ENCODE data around the gene MROH2A. TPM values are rescaled to one million over a fixed set of nuclear protein-coding genes. Genes with fewer than 3 reads are reported as not detected.

The MROH2A gene
- total RNA-seq, 4 donors from 2014 or later = not detected

- no peak for TF ChIP-seq CTCF (IDR thresholded peaks at IDR 0.05; ENCODE audit: low read depth)
Measured at GRCh38 chr2:233773854-233774253, 4.3 kb upstream of the MROH2A start.

GRCh38 chr2:233775414-233775813 lies 2.7 kb upstream of the MROH2A start:
- TF ChIP-seq CTCF (IDR thresholded peaks at IDR 0.05; ENCODE audit: low read depth) = no peak

GRCh38 chr2:233779722-233780121 lies 1.6 kb downstream of the MROH2A start:
- no peak for TF ChIP-seq CTCF (IDR thresholded peaks at IDR 0.05; ENCODE audit: low read depth)

- TF ChIP-seq CTCF (IDR thresholded peaks at IDR 0.05; ENCODE audit: low read depth) = no peak
Measured at GRCh38 chr2:233780771-233781170, 2.6 kb downstream of the MROH2A start.

- TF ChIP-seq CTCF (IDR thresholded peaks at IDR 0.05; ENCODE audit: low read depth) = no peak
Measured at GRCh38 chr2:233789554-233789953, 11.4 kb downstream of the MROH2A start.

- TF ChIP-seq CTCF (IDR thresholded peaks at IDR 0.05; ENCODE audit: low read depth) = no peak
Measured at GRCh38 chr2:233791151-233791882, 13.2 kb downstream of the MROH2A start.

- TF ChIP-seq CTCF (IDR thresholded peaks at IDR 0.05; ENCODE audit: low read depth) = no peak
Measured at GRCh38 chr2:233791883-233792329, 13.8 kb downstream of the MROH2A start.
